ENCODE measurements around the gene CHKA. TPM values are rescaled to one million over a fixed set of nuclear protein-coding genes. Genes with fewer than 3 reads are reported as not detected.

CHKA gene
- total and polyA plus RNA-seq, 9 of the 15 experiments (the other 6 are each of a cell fraction or from before 2014, with no cell fraction given): 3.6 to 37.0 (median 30.2) TPM

- no peak for TF ChIP-seq SP1 (CRISPR knock-in tag; IDR thresholded peaks at IDR 0.05)
- TF ChIP-seq HDAC6 (IDR thresholded peaks at IDR 0.05; ENCODE audit: low read depth, low read length): no peak
- peak; percentile 26; the same call in 1 of the 2 replicates for TF ChIP-seq DPF2 (IDR thresholded peaks at IDR 0.05)
- no peak for TF ChIP-seq MLLT1 (IDR thresholded peaks at IDR 0.05)
- TF ChIP-seq ATF1 (CRISPR knock-in tag; IDR thresholded peaks at IDR 0.05): no peak
- no peak for TF ChIP-seq ATF1 (tag; IDR thresholded peaks at IDR 0.05)
- TF ChIP-seq, protein P1, sequence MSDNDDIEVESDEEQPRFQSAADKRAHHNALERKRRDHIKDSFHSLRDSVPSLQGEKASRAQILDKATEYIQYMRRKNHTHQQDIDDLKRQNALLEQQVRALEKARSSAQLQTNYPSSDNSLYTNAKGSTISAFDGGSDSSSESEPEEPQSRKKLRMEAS (CRISPR knock-in tag; IDR thresholded peaks at IDR 0.05): peak; percentile 85
- TF ChIP-seq, protein P2, sequence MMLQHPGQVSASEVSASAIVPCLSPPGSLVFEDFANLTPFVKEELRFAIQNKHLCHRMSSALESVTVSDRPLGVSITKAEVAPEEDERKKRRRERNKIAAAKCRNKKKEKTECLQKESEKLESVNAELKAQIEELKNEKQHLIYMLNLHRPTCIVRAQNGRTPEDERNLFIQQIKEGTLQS (IDR thresholded peaks at IDR 0.05): no peak
- TF ChIP-seq, protein P2 (CRISPR knock-in tag; conservative IDR thresholded peaks at IDR 0.05): no peak
- TF ChIP-seq FOSL1 (tag; conservative IDR thresholded peaks at IDR 0.05): no peak
- TF ChIP-seq ZBTB34 (CRISPR knock-in tag; IDR thresholded peaks at IDR 0.05): no peak
- TF ChIP-seq CTBP1 (IDR thresholded peaks at IDR 0.05; ENCODE audit: borderline replicate concordance): peak; percentile 29; the same call in 1 of the 2 replicates
- no peak for TF ChIP-seq REST (IDR thresholded peaks at IDR 0.05; ENCODE audit: borderline replicate concordance)
- no peak for TF ChIP-seq REST (CRISPR knock-in tag; IDR thresholded peaks at IDR 0.05; ENCODE audit: low read depth)
- TF ChIP-seq ZNF24 (IDR thresholded peaks at IDR 0.05): peak; percentile 74
- no peak for TF ChIP-seq IRF1 (CRISPR knock-in tag; IDR thresholded peaks at IDR 0.05; ENCODE audit: borderline replicate concordance)
These were observed 7.6 kb upstream of the CHKA start (continued) for GRCh38 chr11:68128682-68129327.
